ENCODE measurements around the gene PSD4.

The PSD4 gene

GRCh38 chr2:113198790-113199612 is 25.2 kb downstream of the PSD4 start:
- Histone ChIP-seq H3K36me3 (ENCODE audit: insufficient read depth, insufficient read length, low read length) (no peaks in the 10 kb centered on the region), H3K4me1 (ENCODE audit: insufficient read depth, insufficient read length) (peaks cover under 1% of the 10 kb centered on the region), H3K27me3 (ENCODE audit: insufficient read depth, insufficient read length) (peaks cover 24% of the 10 kb centered on the region), H3K9ac (ENCODE audit: insufficient read length, low read depth) (peak overlapping the region; percentile 79), H3K9me3 (ENCODE audit: insufficient read depth, low read length) (no peaks in the 10 kb centered on the region), H3K4me3 (ENCODE audit: insufficient read length, low read depth) (peak overlapping the region; percentile 61)
- TF ChIP-seq ZNF274 (IDR thresholded peaks at IDR 0.05; ENCODE audit: low read depth, low read length) = no peak
- no peak for TF ChIP-seq YY1 (IDR thresholded peaks at IDR 0.05; ENCODE audit: insufficient read depth, insufficient read length)
- no peak for TF ChIP-seq SUZ12 (IDR thresholded peaks at IDR 0.05; ENCODE audit: extremely low read depth, insufficient read depth, insufficient read length)
- DNase-seq (ENCODE audit: low read depth, low spot score) = peak; percentile 77

DNA sequence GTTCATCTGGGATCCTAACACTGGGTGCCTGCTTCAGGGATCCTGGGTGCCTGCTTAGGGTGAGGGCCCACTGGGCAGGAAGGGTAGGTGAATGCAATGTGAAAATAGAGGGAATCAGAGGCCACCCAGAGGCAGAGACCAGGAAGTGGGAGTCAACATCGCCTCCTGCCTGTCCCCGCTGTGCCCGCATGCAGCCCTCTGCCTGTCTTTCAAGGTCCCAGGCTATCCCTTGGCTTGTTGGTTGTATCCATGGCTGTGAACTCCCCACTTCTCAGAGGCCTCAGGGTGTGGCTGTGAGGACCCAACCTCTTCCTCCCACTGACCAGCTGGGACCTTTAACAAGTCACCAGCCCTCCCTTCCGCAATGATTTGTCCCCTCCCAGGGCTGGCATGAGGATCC is 26.5 kb downstream of the PSD4 start:
- no peaks in the 10 kb centered on the region for H3K9me3 ChIP-seq (ENCODE audit: insufficient read depth, low read length)
- DNase-seq (ENCODE audit: low read depth, low spot score) = no peak
- H3K9ac ChIP-seq (ENCODE audit: insufficient read length, low read depth) = no peak overlapping the region
- TF ChIP-seq YY1 (IDR thresholded peaks at IDR 0.05; ENCODE audit: insufficient read depth, insufficient read length) (no peak), ZNF274 (IDR thresholded peaks at IDR 0.05; ENCODE audit: low read depth, low read length) (no peak), SUZ12 (IDR thresholded peaks at IDR 0.05; ENCODE audit: extremely low read depth, insufficient read depth, insufficient read length) (no peak)
- peaks cover 24% of the 10 kb centered on the region for H3K27me3 ChIP-seq (ENCODE audit: insufficient read depth, insufficient read length)
- H3K36me3 ChIP-seq (ENCODE audit: insufficient read depth, insufficient read length, low read length) = no peaks in the 10 kb centered on the region
- peaks cover 6% of the 10 kb centered on the region for H3K4me1 ChIP-seq (ENCODE audit: insufficient read depth, insufficient read length)
- no peak overlapping the region for H3K4me3 ChIP-seq (ENCODE audit: insufficient read length, low read depth)

- H3K9ac ChIP-seq (ENCODE audit: insufficient read length, low read depth) = no peak overlapping the region
- H3K9me3 ChIP-seq (ENCODE audit: insufficient read depth, low read length) = no peaks in the 10 kb centered on the region
- no peak for TF ChIP-seq ZNF274 (IDR thresholded peaks at IDR 0.05; ENCODE audit: low read depth, low read length)
- no peak for TF ChIP-seq SUZ12 (IDR thresholded peaks at IDR 0.05; ENCODE audit: extremely low read depth, insufficient read depth, insufficient read length)
- no peak for TF ChIP-seq YY1 (IDR thresholded peaks at IDR 0.05; ENCODE audit: insufficient read depth, insufficient read length)
- H3K36me3 ChIP-seq (ENCODE audit: insufficient read depth, insufficient read length, low read length) = no peaks in the 10 kb centered on the region
- H3K27me3 ChIP-seq (ENCODE audit: insufficient read depth, insufficient read length) = peaks cover 24% of the 10 kb centered on the region
- no peak for DNase-seq (ENCODE audit: low read depth, low spot score)
- H3K4me3 ChIP-seq (ENCODE audit: insufficient read length, low read depth) = no peak overlapping the region
- H3K4me1 ChIP-seq (ENCODE audit: insufficient read depth, insufficient read length) = peaks cover 6% of the 10 kb centered on the region
Observed at GRCh38 chr2:113200736-113201490, 27.1 kb downstream of the PSD4 start.

GRCh38 chr2:113201496-113202304 is 27.9 kb downstream of the PSD4 start:
- Histone ChIP-seq H3K27me3 (ENCODE audit: insufficient read depth, insufficient read length) (peaks cover 20% of the 10 kb centered on the region), H3K9ac (ENCODE audit: insufficient read length, low read depth) (no peak overlapping the region)
- no peak for DNase-seq (ENCODE audit: low read depth, low spot score)

DNA sequence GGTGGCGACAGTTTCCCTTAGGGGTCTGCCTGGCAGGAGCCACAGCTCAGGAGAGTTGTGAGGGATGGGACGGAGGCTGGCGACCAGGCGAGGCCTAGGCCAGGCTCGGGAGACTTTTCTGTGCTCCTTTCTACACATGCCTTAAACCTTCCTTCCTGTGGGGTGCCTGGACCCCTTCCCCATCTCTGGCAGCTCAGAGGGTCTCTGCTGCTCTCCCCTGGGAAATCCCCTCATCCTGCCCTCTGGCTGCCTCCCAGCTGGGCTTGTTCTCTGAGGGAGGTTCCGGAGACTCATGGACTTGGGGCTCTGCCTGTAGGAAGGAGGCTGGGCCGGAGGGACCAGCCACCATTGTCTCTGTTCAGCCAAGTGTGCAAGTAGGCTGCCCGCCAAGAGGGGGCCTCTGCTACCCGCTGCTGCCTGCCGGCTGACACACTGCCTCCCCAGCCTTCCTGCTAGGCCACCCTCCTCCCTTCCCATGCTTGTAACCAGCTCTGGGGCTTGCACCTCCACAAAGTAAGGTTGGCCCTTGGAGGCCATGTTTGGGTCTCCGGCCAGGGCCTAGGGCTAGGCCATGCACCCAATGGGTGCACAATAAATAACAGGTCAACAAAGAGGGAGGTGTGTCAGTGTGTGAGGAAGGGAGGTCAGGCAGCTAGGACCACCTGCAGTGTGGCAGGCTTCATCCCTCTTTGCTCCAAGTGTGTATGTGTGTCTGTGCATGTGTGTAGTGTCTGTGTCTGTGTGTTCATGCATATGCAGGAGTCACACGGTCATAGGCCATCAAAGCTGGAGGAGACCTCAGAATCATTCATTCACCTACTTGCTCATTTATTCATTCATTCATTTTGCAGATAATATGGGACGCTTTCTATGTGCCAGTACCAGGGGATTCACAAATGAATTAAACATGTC is 28.8 kb downstream of the PSD4 start:
- Histone ChIP-seq H3K4me1 (ENCODE audit: insufficient read depth, insufficient read length) (peaks cover 6% of the 10 kb centered on the region), H3K9me3 (ENCODE audit: insufficient read depth, low read length) (no peaks in the 10 kb centered on the region), H3K9ac (ENCODE audit: insufficient read length, low read depth) (no peak overlapping the region), H3K36me3 (ENCODE audit: insufficient read depth, insufficient read length, low read length) (no peaks in the 10 kb centered on the region), H3K4me3 (ENCODE audit: insufficient read length, low read depth) (no peak overlapping the region), H3K27me3 (ENCODE audit: insufficient read depth, insufficient read length) (peaks cover 12% of the 10 kb centered on the region)
- TF ChIP-seq SUZ12 (IDR thresholded peaks at IDR 0.05; ENCODE audit: extremely low read depth, insufficient read depth, insufficient read length) (no peak), YY1 (IDR thresholded peaks at IDR 0.05; ENCODE audit: insufficient read depth, insufficient read length) (no peak), ZNF274 (IDR thresholded peaks at IDR 0.05; ENCODE audit: low read depth, low read length) (no peak)
- no peak for DNase-seq (ENCODE audit: low read depth, low spot score)

More at GRCh38 chr2:113201496-113202304, 27.9 kb downstream of the PSD4 start:
- H3K4me1 ChIP-seq (ENCODE audit: insufficient read depth, insufficient read length) = peaks cover 6% of the 10 kb centered on the region
- H3K4me3 ChIP-seq (ENCODE audit: insufficient read length, low read depth) = no peak overlapping the region
- no peaks in the 10 kb centered on the region for H3K36me3 ChIP-seq (ENCODE audit: insufficient read depth, insufficient read length, low read length)
- H3K9me3 ChIP-seq (ENCODE audit: insufficient read depth, low read length) = no peaks in the 10 kb centered on the region
- TF ChIP-seq SUZ12 (IDR thresholded peaks at IDR 0.05; ENCODE audit: extremely low read depth, insufficient read depth, insufficient read length) (no peak), ZNF274 (IDR thresholded peaks at IDR 0.05; ENCODE audit: low read depth, low read length) (no peak)

DNA sequence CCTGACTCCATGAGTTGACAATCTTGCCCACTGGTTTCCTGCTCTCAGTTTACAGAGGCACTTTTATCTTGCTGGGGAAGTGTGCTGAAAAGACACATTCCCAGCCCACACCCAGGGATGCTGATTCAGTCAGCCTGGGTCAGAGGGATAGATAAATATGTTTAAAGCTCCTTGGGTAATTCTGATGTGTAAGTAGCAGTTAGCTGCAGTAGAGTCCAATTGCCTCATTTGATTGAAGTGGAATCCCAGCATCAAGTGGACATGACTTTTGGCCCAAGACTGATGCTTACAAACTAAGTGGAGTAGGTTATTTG is 29.4 kb downstream of the PSD4 start:
- H3K4me3 ChIP-seq (ENCODE audit: insufficient read length, low read depth) = no peak overlapping the region
- no peaks in the 10 kb centered on the region for H3K36me3 ChIP-seq (ENCODE audit: insufficient read depth, insufficient read length, low read length)
- H3K9ac ChIP-seq (ENCODE audit: insufficient read length, low read depth) = no peak overlapping the region
- H3K9me3 ChIP-seq (ENCODE audit: insufficient read depth, low read length) = no peaks in the 10 kb centered on the region
- TF ChIP-seq YY1 (IDR thresholded peaks at IDR 0.05; ENCODE audit: insufficient read depth, insufficient read length) (no peak), ZNF274 (IDR thresholded peaks at IDR 0.05; ENCODE audit: low read depth, low read length) (no peak), SUZ12 (IDR thresholded peaks at IDR 0.05; ENCODE audit: extremely low read depth, insufficient read depth, insufficient read length) (no peak)
- peaks cover 6% of the 10 kb centered on the region for H3K4me1 ChIP-seq (ENCODE audit: insufficient read depth, insufficient read length)
- no peak for DNase-seq (ENCODE audit: low read depth, low spot score)
- peaks cover 5% of the 10 kb centered on the region for H3K27me3 ChIP-seq (ENCODE audit: insufficient read depth, insufficient read length)

Measured in NT2/D1 (cell line).